A549 treated with CpdA at 1 μM for 4 hours (cell line): ENCODE measurements around the gene E2F2. TPM values are rescaled to one million over a fixed set of nuclear protein-coding genes. Genes with fewer than 3 reads are reported as not detected.

Experiments used
- total RNA-seq: library from RNA; stranded (reverse); fragments of 200-300 nt; extraction: Qiagen RNA extraction; gene quantifications from 5 replicates; pipeline ENCODE4 v1.2.3, GENCODE V29; 2022; ENCODE audit warnings: low read depth

Gene E2F2, protein sequence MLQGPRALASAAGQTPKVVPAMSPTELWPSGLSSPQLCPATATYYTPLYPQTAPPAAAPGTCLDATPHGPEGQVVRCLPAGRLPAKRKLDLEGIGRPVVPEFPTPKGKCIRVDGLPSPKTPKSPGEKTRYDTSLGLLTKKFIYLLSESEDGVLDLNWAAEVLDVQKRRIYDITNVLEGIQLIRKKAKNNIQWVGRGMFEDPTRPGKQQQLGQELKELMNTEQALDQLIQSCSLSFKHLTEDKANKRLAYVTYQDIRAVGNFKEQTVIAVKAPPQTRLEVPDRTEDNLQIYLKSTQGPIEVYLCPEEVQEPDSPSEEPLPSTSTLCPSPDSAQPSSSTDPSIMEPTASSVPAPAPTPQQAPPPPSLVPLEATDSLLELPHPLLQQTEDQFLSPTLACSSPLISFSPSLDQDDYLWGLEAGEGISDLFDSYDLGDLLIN
- total RNA-seq, result 2.3 to 2.7 TPM (median 2.5 TPM) in 5 replicates

DNA sequence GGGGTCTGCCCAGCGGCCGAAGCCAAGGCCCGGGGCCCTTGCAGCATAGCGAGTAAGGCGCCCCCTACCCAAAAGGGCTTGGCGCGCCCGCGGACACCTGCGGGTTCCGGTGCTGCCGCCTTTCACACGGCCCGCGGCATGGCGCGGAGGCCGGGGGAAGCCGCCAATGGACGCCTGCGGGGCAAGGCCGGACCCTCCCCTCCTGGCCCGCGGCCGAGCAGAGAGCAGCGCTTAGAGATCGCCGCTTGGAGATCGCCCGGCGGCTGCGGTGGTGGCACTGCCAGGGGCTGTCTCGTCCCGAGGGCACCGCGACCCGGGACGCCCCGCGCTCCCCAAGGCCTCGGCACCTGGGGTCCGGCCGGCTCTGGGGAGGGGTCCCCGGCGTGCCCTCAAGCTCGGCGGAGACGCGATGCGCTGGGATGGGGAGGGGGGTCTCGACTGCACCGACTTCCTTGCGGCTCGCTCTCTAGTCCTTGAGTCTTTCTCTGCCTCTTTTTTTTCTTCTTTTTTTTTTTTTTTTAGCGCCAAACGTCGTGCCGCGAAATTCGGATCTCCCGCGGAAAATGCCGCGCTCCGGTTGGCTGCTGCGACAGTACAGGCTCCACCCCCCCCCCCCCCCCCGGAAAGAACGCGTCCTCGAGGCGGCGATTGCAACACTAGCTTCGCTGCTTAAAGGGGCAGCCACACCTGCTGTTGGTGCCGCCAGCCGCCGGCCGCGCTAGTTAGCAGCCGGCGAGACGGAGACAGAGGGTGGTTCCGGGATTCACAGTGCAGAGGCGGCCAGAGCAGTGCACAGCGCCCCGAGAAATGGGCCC is at the start of gene E2F2:
Gene E2F2 (minus strand): TSS at position 487 of the 815 bp plus-strand sequence. CDS start 440 bp downstream, at position 47.

GRCh38 chr1:23559136-23559984 is 28.3 kb upstream of the E2F2 start, which contains the start of gene ID3:
Gene ID3, minus strand, starts transcription at chr1:23559501. Its CDS starts 75 bp downstream, at chr1:23559426.

DNA sequence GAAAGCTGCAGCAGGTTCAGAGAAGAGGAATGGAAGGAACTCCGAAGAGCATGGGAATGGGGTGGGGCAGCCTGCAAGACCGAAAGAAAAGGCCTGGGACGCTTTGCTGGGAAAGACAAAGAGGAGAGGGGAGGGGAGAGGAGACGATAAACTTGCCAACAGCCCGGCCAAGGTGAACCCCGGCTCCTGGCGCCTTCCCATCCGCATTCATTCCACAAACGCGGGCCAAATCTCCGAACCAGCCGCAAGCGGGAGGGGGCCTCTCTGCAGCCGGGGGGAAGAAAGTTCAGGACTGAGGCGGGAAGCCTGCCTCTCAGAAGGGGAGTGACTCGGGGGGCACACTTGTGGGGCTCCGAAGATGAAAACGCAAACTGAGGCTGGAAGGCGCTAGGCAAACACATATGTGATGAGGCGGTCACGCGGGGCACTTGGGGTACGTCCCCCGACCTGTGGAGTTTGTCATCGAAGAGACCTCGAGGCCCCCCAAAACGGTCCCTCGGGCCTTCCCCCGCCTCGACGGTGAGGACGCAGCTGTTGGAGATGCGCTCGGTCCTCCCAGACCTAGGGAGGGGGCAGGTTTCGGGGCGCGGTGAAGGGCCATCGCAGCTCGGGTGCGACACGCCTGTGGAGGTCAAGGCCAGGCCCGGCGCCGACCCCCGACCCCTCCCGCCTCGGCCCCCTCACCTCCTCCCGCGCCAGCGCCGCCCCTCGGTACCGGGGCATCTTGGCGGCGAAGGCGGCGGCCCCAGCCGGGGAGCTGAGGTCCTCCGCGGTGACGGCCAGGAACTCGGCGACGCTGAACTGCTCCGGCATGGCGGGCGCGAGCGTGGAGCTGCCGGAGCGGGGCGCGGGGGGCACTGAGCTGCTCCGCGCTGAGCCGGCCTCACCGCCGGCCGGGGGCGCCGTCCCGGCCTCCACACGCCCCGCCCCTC is 47.4 kb downstream of the E2F2 start, which contains the start of gene ASAP3:
Gene ASAP3 (minus strand): TSS at position 859 of the 932 bp plus-strand sequence. CDS start 46 bp downstream, at position 813.

Other genes with a start within 250 kb of the E2F2 start
- gene HNRNPR, start 186.9 kb downstream of the E2F2 start, total RNA-seq, result 154 to 221 TPM (median 170 TPM) in 5 replicates
- 5.1 to 6.2 TPM (median 5.4 TPM) in 5 replicates for gene ZNF436, start 161.4 kb downstream of the E2F2 start, total RNA-seq
- gene TCEA3, start 106.5 kb downstream of the E2F2 start, total RNA-seq, result 0.17 to 0.42 TPM (median 0.29 TPM) in 5 replicates
- gene ASAP3, start 47.1 kb downstream of the E2F2 start, total RNA-seq, result 2.4 to 3.8 TPM (median 3.1 TPM) in 5 replicates
- gene ID3, start 28.3 kb upstream of the E2F2 start, total RNA-seq, result 250 to 396 TPM (median 351 TPM) in 5 replicates
- 1,243 to 1,564 TPM (median 1,402 TPM) in 5 replicates for gene RPL11, start 160.6 kb upstream of the E2F2 start, total RNA-seq
- gene ELOA, start 212.2 kb upstream of the E2F2 start, total RNA-seq, result 25.9 to 33.4 TPM (median 27.1 TPM) in 5 replicates
- gene PITHD1, start 247.2 kb upstream of the E2F2 start, total RNA-seq, result 29.5 to 40.2 TPM (median 36.9 TPM) in 5 replicates